Measurements from ENCODE around the gene STK11IP.

- peak; percentile 74 for TF ChIP-seq CTCF (IDR thresholded peaks at IDR 0.05; ENCODE audit: low read depth, low read length, poor library complexity, severe bottlenecking)
- no peak for TF ChIP-seq EZH2phosphoT487 (IDR thresholded peaks at IDR 0.05; ENCODE audit: borderline replicate concordance, low read length)
These were observed 37.4 kb upstream of the STK11IP start for GRCh38 chr2:219560037-219560892.
